HG02884 (cell line): ENCODE measurements around the gene CELA2B.
"Not testable (repeated sequence)": the region's sequence is repeated elsewhere in the genome, so short reads cannot be mapped to it uniquely, and the experiment has no call there.

ENCODE experiments used
- ATAC-seq: cut with Tn5 transposase; IDR thresholded peaks from one replicate; pipeline ENCODE4 v1.9.1; 2021; ENCODE audit warnings: mild to moderate bottlenecking, moderate library complexity; ENCODE audit not compliant: unreplicated experiment

The CELA2B gene

DNA sequence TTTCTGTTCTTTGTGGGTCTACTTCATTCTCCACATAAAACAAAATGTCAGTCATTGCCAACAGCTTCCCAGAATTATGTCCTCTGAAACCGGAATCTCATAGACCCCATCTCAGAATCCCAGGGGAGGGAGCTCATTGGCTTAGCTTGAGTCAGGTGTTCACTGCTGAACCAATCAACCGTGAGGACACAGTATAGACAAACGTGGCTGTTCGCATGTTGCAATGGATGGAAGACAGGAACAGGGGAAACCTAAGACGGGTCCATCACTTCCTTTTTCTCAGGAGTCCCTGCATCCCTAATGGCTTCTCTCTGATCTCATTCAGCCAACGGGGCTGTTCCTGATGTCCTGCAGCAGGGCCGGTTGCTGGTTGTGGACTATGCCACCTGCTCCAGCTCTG lies 10.2 kb upstream of the CELA2B start:
- no peak for ATAC-seq

DNA sequence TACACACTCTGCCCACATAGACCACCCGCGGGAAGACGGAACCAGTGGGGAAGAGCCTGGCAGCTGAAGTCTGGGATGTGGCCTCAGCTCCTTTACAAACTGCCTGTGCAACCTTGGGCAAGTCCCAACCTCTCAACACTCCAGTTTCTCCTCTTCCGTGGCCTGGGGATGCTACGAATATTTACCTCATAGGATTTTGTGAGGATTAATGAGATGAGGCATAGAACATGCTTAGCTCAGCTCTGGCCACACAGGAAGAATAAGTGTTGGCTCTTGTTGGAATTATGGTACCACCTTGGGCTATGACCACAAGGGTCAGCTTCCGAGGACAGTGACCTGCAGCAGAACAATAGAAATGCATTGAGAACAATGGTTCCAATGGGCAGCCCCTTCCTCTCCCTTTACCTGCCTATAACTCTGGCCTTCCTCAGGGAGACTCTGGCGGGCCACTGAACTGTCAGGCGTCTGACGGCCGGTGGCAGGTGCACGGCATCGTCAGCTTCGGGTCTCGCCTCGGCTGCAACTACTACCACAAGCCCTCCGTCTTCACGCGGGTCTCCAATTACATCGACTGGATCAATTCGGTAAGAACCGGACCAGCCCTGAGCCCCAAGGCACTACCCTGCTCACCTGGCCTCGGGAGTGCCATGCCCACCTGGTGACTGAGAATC lies 8.8 kb upstream of the CELA2B start:
- not testable (repeated sequence) for ATAC-seq

DNA sequence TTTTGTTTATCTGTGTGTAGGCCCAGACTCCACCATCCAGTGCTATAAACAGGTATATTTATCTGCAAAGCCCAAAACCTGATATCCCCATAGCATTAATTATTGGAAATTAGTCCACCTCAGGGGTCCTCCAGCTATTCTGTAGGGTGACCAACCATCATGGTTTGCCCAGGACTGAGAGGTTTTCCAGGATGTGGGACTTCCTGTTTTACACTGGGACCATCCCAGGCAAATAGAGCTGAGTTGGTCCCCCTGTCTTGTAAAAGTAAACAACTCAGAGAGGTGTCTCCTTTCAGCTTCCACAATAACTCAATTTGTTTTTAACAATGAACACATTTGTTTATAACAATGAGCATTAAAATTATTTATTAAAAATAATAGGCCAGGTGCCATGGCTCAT lies 7.8 kb upstream of the CELA2B start:
- no peak for ATAC-seq

DNA sequence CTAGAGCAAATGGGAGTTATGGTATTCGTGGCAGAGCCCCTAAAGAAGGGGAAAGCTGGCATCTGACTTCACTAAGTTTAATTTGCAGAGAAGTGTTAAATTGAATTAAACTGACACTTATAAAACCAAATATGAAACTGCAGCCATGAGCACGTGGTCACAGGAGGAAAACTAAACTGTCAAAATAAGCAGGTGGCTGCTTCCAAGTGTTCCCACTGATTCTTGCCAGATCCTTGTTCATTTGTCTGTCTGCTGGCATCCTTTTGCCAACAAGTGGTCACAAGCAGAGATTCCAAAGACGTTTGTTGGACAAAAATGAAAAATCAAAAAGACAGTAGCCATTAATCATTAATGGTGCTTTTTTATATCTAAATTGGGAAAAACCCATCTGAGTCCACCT lies 6.5 kb upstream of the CELA2B start:
- no peak for ATAC-seq

DNA sequence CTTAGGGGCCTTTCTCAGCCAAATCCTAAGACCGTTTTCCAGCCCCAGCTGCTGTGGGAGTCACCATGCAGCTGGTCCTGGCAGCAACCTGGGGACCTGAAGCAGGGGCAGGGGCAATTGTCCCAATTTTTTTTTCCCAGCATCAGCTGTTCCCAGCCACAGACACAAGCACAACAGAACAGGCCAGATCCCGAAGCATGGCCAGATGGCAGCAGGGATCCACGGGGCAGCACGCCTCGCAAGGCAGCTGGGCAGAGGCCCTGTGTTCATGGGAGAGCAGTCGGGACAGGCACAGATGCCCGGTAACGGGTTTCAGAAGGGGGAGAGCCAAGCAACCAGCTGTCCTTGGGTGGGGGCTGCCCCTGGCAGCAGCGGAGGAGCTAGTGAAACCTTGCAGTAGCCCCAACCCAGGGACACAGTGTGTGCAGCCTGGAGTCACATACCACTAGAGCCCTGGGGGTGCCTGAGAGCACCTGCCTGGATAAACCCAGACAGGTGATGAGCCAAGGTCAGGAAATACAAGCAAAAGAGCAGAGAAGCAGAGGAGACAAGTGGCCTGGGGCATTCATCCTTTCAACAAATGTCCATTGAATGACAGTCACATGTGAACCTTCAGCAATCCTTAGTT lies 6.0 kb upstream of the CELA2B start:
- ATAC-seq = not testable (repeated sequence)

DNA sequence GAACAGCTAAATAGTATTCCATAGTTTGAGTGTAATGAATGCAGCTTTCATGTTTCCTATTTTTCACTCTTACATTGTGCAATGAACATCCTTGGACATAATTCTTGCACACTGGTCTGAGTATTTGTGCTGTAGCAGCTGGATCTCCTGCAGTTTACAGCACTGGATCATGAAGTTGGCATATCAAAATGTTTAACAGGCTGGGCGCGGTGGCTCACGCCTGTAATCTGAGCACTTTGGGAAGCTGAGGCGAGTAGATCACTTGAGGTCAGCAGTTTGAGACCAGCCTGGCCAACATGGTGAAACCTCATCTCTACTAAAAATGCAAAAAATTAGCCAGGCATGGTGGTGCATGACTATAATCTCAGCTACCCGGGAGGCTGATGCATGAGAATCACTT lies 4.8 kb upstream of the CELA2B start:
- not testable (repeated sequence) for ATAC-seq

DNA sequence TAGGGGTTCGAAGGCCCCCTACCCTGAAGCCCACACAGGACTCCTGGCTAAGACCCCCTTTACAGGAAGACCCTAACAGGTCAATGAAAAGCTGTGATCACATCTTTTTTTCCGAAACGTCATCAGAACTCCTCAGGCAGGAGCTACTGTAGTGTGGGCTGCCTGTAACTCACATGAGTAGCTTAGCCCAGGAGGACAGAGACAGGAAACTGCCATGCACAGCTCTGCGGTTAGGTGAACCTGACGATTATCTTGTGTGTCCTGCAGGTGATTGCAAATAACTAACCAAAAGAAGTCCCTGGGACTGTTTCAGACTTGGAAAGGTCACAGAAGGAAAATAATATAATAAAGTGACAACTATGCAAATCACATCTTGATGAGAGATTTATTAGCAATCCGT lies 4.2 kb upstream of the CELA2B start:
- ATAC-seq = not testable (repeated sequence)

DNA sequence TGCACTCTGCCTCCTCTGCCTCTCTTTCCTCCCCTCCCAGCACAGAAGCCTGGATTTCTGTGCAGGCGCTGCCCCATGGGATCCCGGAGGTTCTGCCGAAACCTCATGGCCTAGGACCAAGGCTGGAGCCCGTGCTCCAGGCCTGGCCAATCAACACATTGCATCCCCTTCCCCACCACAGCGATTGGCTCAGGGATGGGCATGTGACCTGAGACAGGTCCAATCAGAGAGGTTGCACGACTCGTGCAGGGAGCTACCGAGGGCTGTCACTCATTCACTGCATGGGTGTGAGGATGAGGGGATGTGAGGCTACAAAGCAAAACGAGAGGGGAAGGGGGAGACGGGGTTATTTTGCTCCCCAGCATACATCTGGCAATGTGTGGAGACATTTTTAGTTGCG lies 3.3 kb upstream of the CELA2B start:
- no peak for ATAC-seq

DNA sequence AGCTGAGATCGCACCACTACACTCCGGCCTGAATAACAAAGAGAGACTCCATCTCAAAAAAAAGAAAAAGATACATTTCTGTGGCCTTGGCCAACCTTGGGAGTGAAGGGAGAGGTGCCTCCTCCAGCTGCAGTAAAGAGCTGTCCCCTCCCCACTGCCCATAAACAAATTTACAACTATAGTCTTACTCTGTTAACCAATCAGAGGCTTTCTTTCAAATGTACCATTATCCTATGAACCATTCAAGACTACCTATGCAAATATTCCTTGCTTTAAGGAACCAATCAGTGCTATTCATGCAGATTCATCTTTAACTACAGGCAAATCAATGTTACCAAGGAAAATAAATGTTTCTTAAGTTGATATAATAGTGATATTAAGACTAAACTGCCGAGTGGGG lies 1.0 kb downstream of the CELA2B start:
- no peak for ATAC-seq

DNA sequence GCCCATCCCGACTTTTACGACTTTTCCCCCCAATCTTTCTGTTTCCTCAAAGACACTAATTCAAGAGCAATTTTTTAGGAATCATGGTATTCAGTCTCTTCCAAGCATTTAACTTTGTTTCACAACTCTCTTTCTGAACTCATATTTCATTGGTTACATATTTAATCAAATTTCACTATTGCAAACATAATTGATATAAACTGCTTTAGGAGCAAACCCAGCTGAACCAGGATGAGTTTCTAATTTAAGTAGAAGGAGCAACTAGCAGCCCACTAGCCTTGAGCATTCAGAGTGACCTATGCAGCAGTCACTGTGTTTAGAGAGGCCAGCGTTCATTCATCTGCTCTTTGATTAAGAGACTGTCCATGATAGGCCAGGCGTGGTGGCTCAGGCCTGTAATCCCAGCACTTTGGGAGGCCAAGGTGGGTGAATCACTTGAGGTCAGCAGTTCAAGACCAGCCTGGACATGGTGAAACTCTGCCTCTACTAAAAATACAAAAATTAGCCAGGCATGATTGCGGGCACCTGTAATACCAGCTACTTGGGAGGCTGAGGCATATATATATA lies 1.8 kb downstream of the CELA2B start:
- no peak for ATAC-seq

DNA sequence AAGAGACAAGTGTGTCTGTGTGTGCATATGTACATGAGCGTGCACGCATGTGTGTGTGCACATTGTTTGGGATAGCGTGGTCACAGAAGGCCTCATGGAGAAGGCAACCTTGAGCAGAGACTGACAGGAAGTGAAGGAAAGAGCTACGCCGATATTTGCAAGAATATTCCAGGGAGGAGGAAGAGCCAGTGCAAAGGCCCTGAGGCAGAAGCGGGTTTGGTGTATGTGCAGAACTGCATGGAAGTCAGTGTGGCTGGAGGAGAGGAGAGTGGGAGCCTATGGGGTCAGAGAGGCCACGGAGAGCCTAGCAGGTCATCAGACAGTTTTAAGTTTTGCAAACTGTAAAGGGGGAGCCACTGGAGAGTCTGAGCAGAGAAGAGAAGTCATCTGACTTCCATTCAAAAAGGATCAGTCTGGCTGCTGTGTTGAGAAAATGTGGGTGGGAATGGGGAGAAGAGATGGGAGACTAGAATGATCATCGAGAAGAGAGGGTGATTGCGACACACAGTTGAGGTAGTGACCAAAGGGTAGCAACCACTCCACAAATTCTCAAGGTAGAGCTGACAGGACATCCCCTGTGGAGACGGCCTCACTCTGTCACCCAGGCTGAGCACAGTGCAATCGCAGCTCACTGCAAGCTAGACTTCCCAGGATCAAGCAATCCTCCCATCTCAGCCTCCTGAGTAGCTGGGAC lies 3.9 kb downstream of the CELA2B start:
- ATAC-seq = no peak

DNA sequence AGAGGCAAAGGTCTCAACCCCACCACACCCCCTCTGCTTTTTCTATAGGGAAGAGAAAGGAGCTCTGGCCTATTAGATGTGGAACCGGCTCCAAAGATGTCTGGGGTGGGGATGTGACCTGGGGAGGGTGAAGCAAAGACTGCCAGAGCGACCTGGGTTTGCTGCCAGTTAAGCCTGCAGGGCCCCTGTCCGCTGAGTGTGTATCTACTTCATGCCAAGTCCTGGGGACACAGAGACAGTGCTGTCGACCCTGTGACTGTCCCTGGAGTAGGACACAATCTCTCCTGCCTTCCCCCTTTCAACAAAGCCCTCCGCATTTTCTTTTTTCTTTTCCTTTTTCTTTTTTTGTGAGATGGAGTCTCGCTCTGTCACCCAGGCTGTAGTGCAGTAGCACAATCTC lies 6.6 kb downstream of the CELA2B start:
- not testable (repeated sequence) for ATAC-seq

DNA sequence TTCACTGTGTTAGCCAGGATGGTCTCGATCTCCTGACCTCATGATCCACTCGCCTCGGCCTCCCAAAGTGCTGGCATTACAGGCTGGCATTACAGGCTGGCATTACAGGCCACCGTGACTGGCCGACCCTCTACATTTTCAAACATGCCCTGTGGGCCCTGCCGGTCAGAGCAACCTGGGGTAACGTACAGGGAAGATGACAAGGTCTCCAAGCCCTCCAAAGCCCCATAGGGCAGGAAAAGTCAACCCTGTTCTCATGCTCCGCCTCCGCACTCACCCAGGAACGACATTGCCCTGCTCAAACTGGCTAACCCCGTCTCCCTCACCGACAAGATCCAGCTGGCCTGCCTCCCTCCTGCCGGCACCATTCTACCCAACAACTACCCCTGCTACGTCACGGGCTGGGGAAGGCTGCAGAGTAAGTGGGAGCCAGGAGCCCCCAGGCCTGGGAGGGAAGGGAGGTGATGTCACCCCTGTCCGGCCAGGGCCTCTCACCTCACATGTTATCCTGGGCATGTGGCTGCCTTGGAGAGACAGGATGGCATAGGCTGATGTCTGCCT lies 7.2 kb downstream of the CELA2B start:
- ATAC-seq = not testable (repeated sequence)

DNA sequence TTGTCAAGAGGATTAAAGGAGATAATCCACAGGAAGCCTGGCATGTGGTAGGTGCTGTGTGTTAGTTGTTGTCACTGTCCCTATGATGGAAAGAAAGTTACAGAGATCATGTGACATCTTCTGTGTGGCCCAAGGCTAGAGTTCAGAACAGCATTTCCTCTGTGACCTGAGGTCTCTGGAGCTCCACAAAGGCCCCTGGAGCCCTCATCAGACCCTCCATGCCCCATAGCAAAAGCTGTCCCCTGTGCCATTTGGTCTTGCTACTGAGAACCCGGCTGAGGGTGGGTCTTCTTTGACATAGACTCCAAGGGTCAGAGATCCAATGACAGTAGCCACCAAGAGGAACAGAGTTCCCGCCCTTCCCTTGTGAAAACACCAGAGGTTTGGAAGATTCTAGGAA lies 8.1 kb downstream of the CELA2B start:
- ATAC-seq = no peak

DNA sequence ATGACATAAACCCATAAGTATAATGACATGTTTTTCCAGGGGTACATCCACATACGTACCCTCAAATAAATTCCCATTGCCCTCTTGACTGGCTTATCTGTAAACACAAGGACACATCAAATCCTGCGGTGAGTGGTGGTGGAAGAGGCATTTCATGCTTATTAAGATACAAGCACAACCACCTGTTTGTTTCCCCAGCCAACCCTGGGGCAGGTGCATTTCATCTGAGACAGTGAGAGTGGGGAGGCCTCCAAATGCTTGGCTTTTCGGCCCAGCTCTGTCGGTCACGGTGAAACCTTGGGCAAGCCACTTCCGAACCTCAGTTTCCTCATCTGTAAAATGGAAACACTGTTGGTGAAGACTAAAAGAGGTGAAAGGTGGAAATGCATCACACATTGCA lies 8.5 kb downstream of the CELA2B start:
- not testable (repeated sequence) for ATAC-seq

DNA sequence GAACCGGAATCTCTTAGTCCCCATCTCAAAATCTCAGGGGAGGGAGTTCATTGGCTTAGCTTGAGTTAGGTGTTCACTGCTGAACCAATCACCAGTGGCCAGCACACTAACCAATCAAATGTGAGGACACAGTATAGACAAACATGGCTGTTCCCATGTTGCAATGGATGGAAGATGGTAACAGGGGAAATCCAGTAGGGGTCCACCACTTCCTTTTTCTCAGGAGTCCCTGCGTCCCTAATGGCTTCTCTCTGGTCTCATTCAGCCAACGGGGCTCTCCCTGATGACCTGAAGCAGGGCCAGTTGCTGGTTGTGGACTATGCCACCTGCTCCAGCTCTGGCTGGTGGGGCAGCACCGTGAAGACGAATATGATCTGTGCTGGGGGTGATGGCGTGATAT lies 9.7 kb downstream of the CELA2B start:
- no peak for ATAC-seq

DNA sequence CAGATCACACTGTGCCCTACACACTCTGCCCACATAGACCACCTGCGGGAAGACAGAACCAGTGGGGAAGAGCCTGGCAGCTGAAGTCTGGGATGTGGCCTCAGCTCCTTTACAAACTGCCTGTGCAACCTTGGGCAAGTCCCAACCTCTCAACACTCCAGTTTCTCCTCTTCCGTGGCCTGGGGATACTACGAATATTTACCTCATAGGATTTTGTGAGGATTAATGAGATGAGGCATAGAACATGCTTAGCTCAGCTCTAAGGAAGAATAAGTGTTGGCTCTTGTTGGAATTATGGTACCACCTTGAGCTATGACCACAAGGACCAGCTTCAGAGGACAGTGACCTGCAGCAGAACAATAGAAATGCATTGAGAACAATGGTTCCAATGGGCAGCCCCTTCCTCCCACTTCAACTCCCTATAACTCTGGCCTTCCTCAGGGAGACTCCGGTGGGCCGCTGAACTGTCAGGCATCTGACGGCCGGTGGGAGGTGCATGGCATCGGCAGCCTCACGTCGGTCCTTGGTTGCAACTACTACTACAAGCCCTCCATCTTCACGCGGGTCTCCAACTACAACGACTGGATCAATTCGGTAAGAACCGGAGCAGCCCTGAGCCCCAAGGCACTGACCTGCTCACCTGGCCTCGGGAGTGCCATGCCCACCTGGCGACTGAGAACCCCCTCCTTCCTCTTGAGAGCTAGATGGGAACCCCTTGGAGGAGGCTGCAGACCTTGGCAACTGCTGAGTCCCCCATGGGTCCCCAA lies 11.1 kb downstream of the CELA2B start:
- ATAC-seq = not testable (repeated sequence)

DNA sequence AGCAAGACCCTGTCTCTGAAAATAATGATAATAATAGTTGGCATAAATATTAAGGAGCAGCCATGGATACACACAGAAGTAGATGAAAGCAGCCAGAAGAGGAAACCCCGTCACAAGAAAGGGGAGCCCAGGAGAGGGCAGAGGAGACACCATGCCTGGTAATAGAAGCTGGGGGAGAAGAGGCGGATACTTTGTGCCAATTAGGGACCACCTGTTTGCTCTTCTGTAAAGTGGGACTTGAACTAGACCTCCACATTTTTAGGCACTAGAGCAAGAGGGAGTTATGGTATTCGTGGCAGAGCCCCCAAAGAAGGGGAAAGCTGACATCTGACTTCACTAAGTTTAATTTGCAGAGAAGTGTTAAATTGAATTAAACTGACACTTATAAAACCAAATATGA lies 12.5 kb downstream of the CELA2B start:
- ATAC-seq = no peak

DNA sequence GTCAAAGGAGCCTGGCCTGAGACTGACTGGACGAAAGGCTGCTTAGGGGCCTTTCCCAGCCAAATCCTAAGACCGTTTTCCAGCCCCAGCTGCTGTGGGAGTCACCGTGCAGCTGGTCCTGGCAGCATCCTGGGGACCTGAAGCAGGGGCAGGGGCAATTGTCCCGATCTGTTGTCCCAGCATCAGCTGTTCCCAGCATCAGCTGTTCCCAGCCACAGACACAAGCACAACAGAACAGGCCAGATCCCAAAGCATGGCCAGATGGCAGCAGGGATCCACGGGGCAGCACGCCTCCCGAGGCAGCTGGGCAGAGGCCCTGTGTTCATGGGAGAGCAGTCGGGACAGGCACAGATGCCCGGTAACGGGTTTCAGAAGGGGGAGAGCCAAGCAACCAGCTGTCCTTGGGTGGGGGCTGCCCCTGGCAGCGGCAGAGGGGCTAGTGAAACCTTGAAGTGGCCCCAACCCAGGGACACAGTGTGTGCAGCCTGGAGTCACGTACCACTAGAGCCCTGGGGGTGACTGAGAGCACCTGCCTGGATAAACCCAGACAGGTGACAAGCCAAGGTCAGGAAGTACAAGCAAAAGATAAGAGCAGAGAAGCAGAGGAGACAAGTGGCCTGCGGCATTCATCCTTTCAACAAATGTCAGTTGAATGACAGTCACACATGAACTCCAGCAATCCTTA lies 13.3 kb downstream of the CELA2B start:
- no peak for ATAC-seq

DNA sequence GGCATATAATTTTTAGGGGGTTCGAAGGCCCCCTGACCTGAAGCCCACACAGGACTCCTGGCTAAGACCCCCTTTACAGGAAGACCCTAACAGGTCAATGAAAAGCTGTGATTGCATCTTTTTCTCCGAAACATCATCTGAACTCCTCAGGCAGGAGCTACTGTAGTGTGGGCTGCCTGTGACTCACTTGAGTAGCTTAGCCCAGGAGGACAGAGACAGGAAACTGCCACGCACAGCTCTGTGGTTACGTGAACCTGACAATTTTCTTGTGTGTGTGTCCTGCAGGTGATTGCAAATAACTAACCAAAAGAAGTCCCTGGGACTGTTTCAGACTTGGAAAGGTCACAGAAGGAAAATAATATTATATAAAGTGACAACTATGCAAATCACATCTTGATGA lies 15.1 kb downstream of the CELA2B start:
- ATAC-seq = not testable (repeated sequence)
